ENCODE data around the gene LONRF2.
A peak's percentile ranks its signal among the peaks of the same experiment; 100 is the strongest.
"Not testable (repeated sequence)": the region's sequence is repeated elsewhere in the genome, so short reads cannot be mapped to it uniquely, and the experiment has no call there.

The LONRF2 gene

GRCh38 chr2:100321866-100322820 lies at the start of gene LONRF2:
TSS of gene LONRF2 (minus strand) at chr2:100322501. CDS start at chr2:100322093, 408 bp downstream.
- peak; percentile 45 for DNase-seq (ENCODE audit: low spot score)

- no peak for DNase-seq (ENCODE audit: low spot score)
These were observed 44.9 kb upstream of the LONRF2 start for GRCh38 chr2:100367163-100367562.

GRCh38 chr2:100365434-100365833 lies 43.1 kb upstream of the LONRF2 start:
- DNase-seq (ENCODE audit: low spot score), result no peak

DNA sequence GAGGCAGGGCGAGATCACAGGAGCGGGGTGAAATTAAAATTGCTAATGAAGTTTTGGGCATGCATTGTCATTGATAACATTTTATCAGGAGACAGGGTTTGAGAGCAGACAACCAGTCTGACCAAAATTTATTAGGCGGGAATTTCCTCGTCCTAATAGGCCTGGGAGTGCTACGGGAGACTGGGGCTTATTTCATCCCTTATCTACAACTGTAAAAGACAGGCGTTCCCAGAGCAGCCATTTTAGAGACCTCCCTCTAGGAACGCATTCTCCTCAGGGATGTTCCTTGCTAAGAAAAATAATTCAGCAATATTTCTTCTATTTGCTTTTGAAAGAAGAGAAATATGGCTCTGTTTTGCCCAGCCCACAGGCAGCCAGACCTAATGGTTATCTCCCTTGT lies 40.0 kb upstream of the LONRF2 start:
- DNase-seq (ENCODE audit: low spot score), result not testable (repeated sequence)

- no peak for DNase-seq (ENCODE audit: low spot score)
These were observed 37.3 kb upstream of the LONRF2 start for GRCh38 chr2:100359576-100359975.

DNA sequence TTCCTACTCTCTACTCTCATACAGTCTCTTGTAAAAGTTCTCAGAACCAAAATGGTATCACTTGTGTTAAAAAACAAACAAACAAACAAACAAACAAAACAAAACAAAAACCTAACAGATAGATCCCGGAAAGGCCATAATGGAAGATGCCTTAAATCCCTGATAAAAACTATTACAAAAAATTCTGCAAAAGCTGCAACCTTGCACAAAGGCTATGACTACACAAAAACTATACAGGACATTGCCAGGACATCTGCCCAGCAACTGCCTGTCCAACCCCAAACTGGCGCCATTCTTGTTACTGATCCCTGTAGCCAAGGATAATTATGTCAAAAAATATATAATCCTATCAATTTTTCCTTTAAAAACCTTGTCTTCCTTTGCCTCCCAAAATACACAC lies 36.3 kb upstream of the LONRF2 start:
- no peak for DNase-seq (ENCODE audit: low spot score)

GRCh38 chr2:100352521-100352920 lies 30.2 kb upstream of the LONRF2 start:
- DNase-seq (ENCODE audit: low spot score), result no peak

DNA sequence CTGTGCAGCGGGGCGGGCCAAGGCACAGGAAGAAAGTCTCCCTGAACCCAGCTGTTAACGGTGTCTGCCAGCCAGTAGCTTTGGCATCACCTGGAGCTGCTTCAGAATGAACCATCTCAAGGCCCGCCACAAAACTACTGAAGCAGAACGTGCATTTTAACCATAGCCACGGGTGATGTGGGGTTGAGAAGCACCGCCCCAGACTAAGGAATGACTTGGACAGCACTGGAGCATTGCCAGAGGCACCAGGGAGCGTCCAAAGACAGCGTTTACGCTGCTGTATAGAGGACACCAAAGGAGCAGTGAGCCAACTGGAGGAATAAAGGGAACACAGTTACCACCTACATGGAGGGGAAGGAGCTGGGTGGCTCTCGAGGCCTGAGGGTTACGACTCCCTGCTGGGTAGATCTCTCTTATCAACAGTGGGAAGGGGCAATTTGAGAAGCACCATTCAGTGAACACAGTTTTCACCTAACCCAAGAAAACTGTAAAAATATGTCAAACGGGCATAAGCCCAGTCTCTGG lies 28.4 kb upstream of the LONRF2 start:
- no peak for DNase-seq (ENCODE audit: low spot score)

DNA sequence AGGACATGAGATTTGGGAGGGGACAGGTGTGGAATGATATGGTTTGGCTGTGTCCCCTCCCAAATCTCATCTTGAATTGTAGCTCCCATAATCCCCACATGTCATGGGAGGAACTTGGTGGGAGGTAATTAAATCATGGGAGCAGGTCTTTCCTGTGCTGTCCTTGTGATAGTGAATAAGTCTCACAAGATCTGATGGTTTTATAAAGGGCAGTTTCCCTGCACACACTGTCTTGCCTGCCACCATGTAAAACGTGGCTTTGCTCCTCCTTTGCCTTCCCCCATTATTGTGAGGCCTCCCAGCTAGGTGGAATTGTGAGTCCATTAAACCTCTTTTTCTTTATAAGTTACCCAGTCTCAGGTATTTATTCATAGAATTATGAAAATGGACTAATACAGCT lies 22.8 kb upstream of the LONRF2 start:
- DNase-seq (ENCODE audit: low spot score), result not testable (repeated sequence)

DNA sequence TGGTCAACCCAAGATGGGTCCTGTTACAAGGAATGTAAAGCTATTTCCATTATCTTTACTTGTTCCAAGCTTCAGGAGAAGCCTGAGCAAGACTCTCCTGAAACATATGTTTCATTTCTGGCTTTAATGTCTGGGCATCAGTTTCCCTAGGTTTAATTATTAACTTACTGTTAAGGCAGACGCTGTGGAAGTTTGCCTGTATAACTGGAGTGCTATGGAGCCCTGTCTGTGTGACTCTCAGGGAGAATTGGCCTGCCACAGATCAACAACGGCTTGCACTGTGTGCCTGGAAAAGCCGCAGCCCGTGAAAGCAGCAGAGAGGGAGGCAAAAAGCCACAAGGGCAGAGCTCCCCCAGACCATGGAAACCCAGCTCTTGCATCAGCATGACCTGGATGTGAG lies 22.1 kb upstream of the LONRF2 start:
- no peak for DNase-seq (ENCODE audit: low spot score)

GRCh38 chr2:100342466-100342865 lies 20.2 kb upstream of the LONRF2 start:
- not testable (repeated sequence) for DNase-seq (ENCODE audit: low spot score)

- DNase-seq (ENCODE audit: low spot score), result no peak
These were observed 17.5 kb upstream of the LONRF2 start for GRCh38 chr2:100339823-100340222.

GRCh38 chr2:100334929-100335328 lies 12.6 kb upstream of the LONRF2 start:
- DNase-seq (ENCODE audit: low spot score), result no peak

DNA sequence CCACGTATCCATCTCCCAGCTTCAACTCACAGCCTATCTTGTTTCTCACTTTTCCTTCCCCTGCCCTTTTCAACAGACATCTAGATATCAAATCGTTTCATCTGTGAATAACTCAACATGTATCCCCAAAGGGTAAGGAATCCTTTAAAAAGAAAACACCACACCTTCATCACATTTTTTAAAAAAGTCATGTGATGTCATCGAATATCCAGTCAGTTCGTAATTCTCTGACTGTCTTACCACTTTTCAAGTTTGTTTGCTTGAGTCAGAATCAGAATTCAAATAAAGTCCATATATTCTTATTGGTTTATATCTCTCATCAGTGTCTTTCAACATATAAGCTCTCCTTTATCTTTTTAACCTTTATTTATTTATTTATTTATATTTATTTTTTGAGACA lies 5.4 kb upstream of the LONRF2 start:
- no peak for DNase-seq (ENCODE audit: low spot score)

DNA sequence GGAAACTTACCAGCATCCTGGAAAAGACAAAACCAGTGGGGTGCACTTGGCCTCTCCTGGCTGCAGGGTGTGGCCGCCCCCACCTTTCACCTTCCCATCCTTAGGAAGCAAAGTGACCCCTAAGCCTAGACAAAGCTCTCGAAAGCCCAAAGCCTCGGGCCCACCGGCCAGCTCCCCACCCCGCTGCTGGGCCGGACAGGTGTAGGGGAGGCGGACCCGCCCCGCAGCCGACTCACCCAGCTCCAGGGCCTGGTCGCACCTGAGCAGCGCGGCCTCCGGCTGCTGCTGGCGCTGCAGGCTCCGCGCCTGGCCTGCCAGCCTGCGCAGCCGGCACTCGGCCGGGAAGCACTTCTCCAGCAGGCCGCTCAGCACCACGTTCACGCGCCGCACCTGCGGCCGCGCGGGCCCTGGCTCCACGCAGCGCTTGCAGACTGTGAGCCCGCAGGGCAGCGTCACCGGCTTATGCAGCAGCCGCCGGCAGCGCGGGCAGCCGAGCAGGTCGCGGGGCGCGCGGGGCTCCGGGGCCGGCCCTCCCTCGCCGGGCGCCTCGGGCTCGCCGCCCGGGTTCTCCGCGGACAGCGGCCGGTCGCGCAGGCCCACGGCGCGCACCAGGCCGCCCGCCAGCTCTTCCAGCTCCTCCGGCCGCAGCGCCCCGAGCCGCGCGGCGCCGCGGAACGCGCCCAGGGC lies 979 bp downstream of the LONRF2 start:
- peak; percentile 63 for DNase-seq (ENCODE audit: low spot score)

GRCh38 chr2:100320547-100321178 lies 1.6 kb downstream of the LONRF2 start:
- no peak for DNase-seq (ENCODE audit: low spot score)

- DNase-seq (ENCODE audit: low spot score), result no peak
These were observed 4.7 kb downstream of the LONRF2 start for GRCh38 chr2:100317634-100318033.

GRCh38 chr2:100309973-100310719 lies 12.2 kb downstream of the LONRF2 start:
- DNase-seq (ENCODE audit: low spot score), result no peak

DNA sequence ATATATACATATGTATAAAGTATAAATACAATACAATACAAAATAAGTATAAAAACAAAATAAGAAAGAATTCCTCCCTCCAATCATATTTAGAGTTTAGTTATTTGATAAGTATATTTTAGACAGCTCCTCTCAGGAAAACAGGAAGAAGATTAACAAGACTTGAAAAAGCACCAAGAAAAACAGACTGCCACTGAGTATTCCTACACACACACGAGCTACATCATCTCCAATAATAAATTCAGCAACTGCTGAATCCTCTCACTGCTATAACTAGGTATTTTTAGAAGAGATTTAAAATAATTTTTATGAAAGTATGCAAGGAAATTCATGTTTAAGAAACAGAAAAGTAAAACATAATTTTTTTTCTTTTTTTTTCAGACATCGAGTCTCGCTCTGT lies 13.0 kb downstream of the LONRF2 start:
- DNase-seq (ENCODE audit: low spot score), result no peak

- no peak for DNase-seq (ENCODE audit: low spot score)
These were observed 18.6 kb downstream of the LONRF2 start for GRCh38 chr2:100303744-100304143.

- no peak for DNase-seq (ENCODE audit: low spot score)
These were observed 19.8 kb downstream of the LONRF2 start for GRCh38 chr2:100302585-100302892.

All from AG20443 (cell line).